Adrenal gland (tissue), 5 donors: ENCODE measurements around the gene FOLR1.

Experiments used
- CTCF ChIP-seq, 6 experiments: fragments of 450-650 bp in 4 of 6; fragments of 200-600 bp in 2 of 6; sonication (generic) in 1 of 6; IDR thresholded peaks; 1 replicate in 5 of 6; 2 replicates in 1 of 6; pipeline versions ENCODE4 v1.5.1 to v1.8.0; 2016 to 2021; ENCODE audit warnings: antibody characterized with exemption in 6 of 6, mild to moderate bottlenecking in 2 of 6, moderate library complexity in 1 of 6
- POLR2A ChIP-seq, 2 donors: fragments of 450-650 bp; IDR thresholded peaks; one replicate each; pipeline ENCODE4 v1.6.1; 2017; ENCODE audit warnings: antibody characterized with exemption in 2 of 2, mild to moderate bottlenecking in 2 of 2, moderate library complexity in 1 of 2
- donor health status: DM: no; HTN: no; CAD: no.

- no peak for TF ChIP-seq CTCF (IDR thresholded peaks at IDR 0.05)
- TF ChIP-seq POLR2A (IDR thresholded peaks at IDR 0.05), result no peak
Measured at GRCh38 chr11:72231396-72232259, 39.7 kb downstream of the FOLR1 start.
